Heart left ventricle (tissue), 13 donors: ENCODE results near the gene SRPRA.

Experiments used
- POLR2A ChIP-seq, 2 donors: fragments of 450-650 bp; IDR thresholded peaks; one replicate each; pipeline ENCODE4 v1.6.1; 2017; ENCODE audit warnings: antibody characterized with exemption in 2 of 2, mild to moderate bottlenecking in 2 of 2, moderate library complexity in 2 of 2
- TF ChIP-seq, protein P1 (sequence below), 12 donors: fragments of 200-600 bp; sonication (generic) in 4 of 12; IDR thresholded peaks; one replicate each; pipeline versions ENCODE4 v1.5.0 to v1.8.0; 2018 to 2022; ENCODE audit warnings: antibody characterized with exemption in 12 of 12, mild to moderate bottlenecking in 5 of 12
- donor health status: ischemic (EF 13 %, LVEDD 7.1; RV severe dilation, severe dysfunction).
- donor health status: DM: no; HTN: yes; CAD: no.
- donor health status: DM: no; HTN: no; CAD: no.
- donor health status: ischemic (EF 25% LVEDD 6.9; RV normal size, moderate dysfunction).
- donor health status: ischemic (EF 25% LVEDD 5.7; RV mildly dilated, moderate dysfunction).
- donor health status: ischemic (EF 35%, LVEDD 5.7; RV mildly dilated, moderate dysfunction).
- donor health status: nonischemic (EF 11% LVEDD 7.7; RV severe dilation, severe dysfunction).
- donor health status: DM: yes; HTN: yes; CAD: no.
- donor health status: PGD.
- donor health status: ischemic (EF 29% LVEDD 5.4; RV normal size, mild dysfunction).
- donor health status: nonischemic (EF 23%, LVEDD 6.1; RV moderate dilation, normal function).

DNA sequence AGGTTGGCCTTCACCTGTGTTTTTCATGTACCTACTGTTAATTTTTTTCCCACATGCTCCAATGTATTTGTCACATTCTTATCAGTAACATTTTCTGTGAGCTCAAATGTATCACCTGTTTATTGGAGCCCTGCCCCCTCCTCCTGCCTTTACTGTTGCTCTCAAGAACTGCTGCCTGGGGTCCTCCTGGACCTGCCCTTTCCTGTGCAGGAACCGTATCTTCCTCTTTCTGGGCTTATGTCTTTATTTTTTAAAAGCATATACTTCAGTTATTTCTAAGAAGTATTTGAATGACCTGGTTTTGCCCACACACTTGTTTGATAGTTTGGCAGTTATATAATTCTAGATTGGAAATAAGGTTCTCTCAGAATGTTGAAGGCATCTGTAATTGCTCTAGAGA is 51.2 kb downstream of the SRPRA start:
- TF ChIP-seq POLR2A (IDR thresholded peaks at IDR 0.05) = no peak
- TF ChIP-seq, protein P1, sequence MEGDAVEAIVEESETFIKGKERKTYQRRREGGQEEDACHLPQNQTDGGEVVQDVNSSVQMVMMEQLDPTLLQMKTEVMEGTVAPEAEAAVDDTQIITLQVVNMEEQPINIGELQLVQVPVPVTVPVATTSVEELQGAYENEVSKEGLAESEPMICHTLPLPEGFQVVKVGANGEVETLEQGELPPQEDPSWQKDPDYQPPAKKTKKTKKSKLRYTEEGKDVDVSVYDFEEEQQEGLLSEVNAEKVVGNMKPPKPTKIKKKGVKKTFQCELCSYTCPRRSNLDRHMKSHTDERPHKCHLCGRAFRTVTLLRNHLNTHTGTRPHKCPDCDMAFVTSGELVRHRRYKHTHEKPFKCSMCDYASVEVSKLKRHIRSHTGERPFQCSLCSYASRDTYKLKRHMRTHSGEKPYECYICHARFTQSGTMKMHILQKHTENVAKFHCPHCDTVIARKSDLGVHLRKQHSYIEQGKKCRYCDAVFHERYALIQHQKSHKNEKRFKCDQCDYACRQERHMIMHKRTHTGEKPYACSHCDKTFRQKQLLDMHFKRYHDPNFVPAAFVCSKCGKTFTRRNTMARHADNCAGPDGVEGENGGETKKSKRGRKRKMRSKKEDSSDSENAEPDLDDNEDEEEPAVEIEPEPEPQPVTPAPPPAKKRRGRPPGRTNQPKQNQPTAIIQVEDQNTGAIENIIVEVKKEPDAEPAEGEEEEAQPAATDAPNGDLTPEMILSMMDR (IDR thresholded peaks at IDR 0.05) = no peak
